NCI-H2081 (cell line): ENCODE measurements around the gene ZSCAN10.
"Not testable (repeated sequence)": the region's sequence is repeated elsewhere in the genome, so short reads cannot be mapped to it uniquely, and the experiment has no call there.

Experiments
- DNase-seq, 2 experiments: peaks; one replicate each; lab custom pipeline; 2025; lab: John Stamatoyannopoulos, UW

The ZSCAN10 gene

DNA sequence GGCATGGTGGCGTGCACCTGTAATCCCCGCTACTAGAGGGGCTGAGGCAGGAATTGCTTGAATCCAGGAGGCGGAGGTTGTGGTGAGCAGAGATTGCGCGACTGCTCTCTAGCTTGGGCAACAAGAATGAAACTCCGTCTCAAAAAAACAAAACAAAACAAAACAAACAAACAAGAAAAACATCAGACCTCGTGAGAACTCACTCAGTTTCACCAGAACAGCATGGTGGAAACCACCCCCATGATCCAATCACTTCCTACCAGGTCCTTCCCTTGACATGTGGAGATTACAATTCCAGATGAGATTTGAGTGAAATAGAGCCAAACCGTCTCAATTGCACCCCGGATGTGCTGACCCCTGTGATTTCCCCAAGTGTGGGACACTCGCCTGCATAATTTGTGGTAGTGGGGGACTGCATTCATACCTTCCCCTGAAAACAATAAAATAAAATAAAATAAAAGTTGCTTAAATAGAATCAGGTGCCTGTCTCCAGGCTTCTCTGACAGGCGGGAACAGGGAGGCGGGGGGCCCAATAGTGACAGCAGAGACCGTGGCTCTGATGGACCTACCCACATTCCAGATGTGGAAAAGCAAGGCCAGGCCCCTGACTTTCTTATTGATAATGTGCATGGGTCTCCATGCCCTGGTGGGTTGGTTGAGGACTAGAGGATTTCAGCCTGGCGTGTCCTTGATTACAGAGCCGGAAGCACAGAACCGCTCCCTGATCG is 13.1 kb downstream of the ZSCAN10 start:
- no peak for DNase-seq

GRCh38 chr16:3084969-3085670 is 14.0 kb downstream of the ZSCAN10 start:
- no peak for DNase-seq

- no peak for DNase-seq
These were observed 14.6 kb downstream of the ZSCAN10 start for GRCh38 chr16:3084491-3084890.

DNA sequence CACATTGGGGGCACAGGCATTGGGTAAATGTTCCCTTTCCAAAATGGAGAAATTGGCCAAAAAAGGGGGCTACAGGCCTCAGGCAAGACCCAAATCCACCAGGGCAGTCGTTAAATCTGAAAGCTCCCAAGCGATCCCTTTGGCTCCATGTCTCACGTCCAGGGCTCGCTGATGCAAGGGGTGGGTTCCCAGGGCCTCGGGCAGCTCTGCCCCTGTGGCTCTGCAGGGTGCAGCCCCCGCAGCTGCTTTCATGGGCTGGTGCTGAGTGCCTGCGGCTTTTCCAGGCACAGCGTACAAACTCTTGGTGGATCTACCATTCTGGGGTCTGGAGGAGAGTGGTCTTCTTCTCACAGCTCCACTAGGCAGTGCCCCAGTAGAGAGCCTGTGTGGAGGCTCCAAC is 15.7 kb downstream of the ZSCAN10 start:
- DNase-seq = not testable (repeated sequence)

- not testable (repeated sequence) for DNase-seq
These were observed 17.1 kb downstream of the ZSCAN10 start for GRCh38 chr16:3081957-3082356.

- DNase-seq = no peak
These were observed 19.1 kb downstream of the ZSCAN10 start for GRCh38 chr16:3080024-3080423.

- no peak for DNase-seq
These were observed 22.5 kb downstream of the ZSCAN10 start for GRCh38 chr16:3076577-3076976.

- DNase-seq = not testable (repeated sequence)
These were observed 23.1 kb downstream of the ZSCAN10 start for GRCh38 chr16:3075946-3076345.

GRCh38 chr16:3075523-3075915 is 23.6 kb downstream of the ZSCAN10 start:
- DNase-seq = no peak

DNA sequence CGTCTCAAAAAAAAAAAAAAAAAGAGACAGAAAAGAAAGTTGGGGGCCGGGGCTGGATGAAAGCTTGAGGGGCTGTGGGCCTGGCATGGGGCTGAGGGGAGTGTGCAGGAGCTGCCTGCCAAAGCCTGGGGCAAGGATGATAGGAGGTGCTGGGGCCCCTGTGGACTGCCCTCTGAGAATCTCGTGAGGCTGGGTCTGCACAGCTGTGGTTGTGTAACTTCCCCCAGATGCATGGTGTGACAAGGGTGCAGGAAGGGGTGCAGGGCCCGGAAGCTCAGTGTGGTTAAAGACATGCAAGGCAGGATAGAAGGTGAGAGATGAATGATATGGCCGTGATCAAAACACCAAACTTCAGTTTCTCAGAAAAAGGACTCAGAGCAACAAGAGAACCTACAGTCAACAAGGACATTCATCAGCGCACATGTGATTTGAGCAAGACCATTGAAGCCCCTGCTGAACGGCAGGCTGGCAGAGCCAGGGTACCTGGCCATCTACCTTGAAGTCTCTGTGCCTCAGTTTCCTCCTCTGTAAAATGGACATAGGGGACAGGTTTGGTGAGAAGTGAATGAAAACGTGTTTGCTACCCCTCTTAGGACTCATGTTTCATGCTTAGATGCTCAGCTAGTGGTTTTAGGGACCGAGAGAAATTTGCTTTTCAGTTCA is 24.1 kb downstream of the ZSCAN10 start:
- no peak for DNase-seq

DNA sequence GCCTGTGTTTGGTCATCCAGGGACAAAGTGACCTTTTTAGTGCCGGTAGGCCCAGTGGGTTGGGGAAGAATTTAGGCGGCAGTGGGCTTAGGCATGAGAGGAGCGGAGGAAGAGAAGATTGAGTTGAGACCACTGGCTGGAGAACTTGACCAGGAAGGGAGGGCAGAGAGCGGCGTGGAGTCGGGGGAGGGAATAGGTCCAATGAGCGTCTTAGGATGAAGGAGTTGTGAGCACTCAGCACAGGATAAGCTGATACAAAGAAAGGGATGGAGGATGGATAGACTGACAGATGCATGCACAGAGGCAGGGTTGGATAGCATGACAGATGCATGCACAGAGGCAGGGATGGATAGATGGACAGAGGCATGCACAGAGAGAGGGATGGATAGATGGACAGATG is 25.6 kb downstream of the ZSCAN10 start:
- no peak for DNase-seq

GRCh38 chr16:3072576-3073263 is 26.4 kb downstream of the ZSCAN10 start:
- not testable (repeated sequence) for DNase-seq

GRCh38 chr16:3072148-3072547 is 26.9 kb downstream of the ZSCAN10 start:
- DNase-seq = not testable (repeated sequence)

DNA sequence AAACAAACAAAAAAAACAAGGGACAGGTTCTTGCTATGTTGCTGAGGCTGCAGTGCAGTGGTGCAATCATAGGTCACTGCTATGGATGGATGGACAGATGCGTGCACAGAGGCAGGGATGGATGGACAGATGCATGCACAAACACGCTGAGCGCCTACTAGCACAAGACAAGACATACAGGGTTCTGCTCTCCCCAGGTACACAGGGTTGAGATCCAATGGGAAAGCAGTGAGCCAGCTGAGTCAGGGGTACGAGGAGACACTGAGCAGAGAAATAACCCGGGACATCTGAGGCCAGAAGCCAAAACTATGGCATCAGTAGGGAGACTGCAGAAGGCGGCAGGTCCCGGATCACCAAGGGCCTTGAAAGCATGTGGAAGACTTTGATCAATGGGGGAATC is 27.4 kb downstream of the ZSCAN10 start:
- no peak for DNase-seq

GRCh38 chr16:3070608-3071111 is 28.4 kb downstream of the ZSCAN10 start:
- DNase-seq = no peak

- not testable (repeated sequence) for DNase-seq
These were observed 29.9 kb downstream of the ZSCAN10 start for GRCh38 chr16:3069146-3069545.

DNA sequence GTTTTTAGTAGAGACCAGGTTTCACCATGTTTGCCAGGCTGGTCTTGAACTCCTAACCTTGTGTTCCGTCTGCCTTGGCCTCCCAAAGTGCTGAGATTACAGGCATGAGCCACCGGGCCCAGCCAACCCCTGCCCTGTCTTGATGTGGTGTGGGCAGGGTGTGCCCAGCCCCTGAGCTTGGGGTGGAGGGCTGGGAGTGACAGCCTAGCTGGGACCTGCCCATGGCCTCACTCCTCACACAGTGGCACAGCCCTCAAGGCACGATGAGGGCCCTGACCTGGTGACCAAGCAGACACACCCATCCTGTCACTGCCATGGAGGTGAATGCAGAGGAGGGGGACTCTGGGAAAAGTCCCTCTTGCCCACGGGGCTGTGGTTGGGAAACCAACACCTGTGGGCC is 30.6 kb downstream of the ZSCAN10 start:
- DNase-seq = no peak

- DNase-seq = no peak
These were observed 32.7 kb downstream of the ZSCAN10 start for GRCh38 chr16:3066440-3066748.

DNA sequence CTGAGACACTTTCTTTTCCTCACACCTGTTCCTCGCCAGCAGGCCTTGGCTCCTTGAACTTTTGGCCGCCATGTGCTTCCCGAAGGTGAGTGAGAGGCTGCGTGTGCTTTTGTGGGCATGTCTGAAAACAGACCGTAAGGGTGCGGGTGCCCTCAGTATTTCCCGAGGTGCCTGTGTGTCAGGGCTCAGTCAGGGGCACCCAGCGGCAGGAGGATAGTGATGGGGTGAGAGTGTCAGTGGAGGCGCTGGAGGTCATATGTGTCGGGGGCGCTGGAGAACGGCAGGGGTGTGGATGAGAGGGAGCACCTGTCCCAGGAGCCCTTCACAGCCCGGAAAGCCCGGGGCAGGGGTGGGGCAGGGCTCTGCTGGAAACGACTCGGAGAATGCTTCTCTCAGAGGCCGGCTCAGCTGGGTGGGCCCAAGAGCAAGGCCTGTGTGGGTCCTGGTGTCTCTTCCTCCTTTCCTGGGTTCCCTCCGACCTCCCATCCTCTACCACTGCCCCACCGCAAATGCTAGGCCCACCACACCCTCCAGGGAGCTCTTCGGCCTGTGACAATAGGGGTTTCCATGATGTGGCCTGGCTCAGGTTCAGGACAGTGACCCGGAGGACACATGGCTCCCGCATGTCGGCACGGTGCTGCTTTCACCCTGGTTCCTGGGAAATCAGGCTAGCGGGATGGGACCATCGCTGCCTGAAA is 33.2 kb downstream of the ZSCAN10 start:
- DNase-seq = no peak

- no peak for DNase-seq
These were observed 33.9 kb downstream of the ZSCAN10 start, which contains the start of gene IL32 for GRCh38 chr16:3065069-3065741. Gene IL32 (plus strand): TSS chr16:3065640. CDS start chr16:3065812, 172 bp downstream.
